OCI-LY7 (cell line): ENCODE measurements around the gene CA5A.

ENCODE experiments used
- EZH2phosphoT487 ChIP-seq: fragments of 200-600 bp; sonication (generic); IDR thresholded peaks from 2 replicates; pipeline ENCODE4 v1.6.1; 2018; ENCODE audit warnings: low read depth, borderline replicate concordance, mild to moderate bottlenecking, mixed run types, antibody characterized with exemption, low read length, moderate library complexity, mixed read lengths
- TF ChIP-seq, protein P1 (sequence below): fragments of 200-600 bp; sonication (generic); conservative IDR thresholded peaks from 2 replicates; pipeline ENCODE4 v1.5.1; 2014; ENCODE audit warnings: mild to moderate bottlenecking, antibody characterized with exemption, low read length, moderate library complexity, mixed read lengths

DNA sequence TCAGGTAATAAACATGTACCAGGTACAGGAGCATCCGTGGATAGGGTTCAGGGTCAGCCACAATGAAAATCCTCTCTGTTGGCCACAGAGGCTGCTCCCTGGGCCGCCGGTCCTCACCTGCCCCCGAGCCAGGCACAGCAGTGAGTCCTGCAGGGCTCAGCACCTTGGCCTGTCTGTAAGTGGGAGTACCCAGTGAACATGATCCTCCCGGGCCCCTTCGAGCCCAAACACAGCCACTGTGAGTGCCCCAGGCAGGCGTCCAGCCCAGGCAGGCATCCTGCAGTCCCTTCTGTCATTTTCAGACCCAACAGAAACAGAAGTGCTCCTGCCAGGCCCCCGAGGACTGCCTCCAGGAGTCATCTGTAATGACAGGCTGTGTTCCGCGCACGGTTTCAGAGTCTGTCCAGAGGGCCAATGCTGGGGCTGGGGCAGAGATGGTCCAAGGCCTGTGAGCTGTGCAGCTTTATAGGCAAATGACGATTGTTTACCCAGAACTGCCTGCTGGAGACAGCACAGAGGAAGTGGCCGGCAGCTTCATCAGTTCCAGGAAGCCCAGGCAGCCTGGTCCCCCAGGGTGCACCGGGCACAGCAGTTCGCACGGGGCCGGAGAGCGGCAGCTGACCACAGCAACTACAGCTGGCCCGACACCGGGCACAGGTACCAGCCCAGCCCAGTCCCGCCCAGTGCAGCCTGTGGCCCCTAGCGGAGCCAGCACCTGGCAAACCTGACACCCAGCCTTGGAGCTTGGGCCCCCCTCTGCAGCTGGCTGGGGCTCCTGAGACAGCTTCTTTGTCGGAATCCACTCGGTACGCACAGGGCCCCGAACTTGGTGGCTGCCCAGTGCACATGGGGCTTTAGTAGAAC lies 80.2 kb downstream of the CA5A start:
- TF ChIP-seq, protein P1, sequence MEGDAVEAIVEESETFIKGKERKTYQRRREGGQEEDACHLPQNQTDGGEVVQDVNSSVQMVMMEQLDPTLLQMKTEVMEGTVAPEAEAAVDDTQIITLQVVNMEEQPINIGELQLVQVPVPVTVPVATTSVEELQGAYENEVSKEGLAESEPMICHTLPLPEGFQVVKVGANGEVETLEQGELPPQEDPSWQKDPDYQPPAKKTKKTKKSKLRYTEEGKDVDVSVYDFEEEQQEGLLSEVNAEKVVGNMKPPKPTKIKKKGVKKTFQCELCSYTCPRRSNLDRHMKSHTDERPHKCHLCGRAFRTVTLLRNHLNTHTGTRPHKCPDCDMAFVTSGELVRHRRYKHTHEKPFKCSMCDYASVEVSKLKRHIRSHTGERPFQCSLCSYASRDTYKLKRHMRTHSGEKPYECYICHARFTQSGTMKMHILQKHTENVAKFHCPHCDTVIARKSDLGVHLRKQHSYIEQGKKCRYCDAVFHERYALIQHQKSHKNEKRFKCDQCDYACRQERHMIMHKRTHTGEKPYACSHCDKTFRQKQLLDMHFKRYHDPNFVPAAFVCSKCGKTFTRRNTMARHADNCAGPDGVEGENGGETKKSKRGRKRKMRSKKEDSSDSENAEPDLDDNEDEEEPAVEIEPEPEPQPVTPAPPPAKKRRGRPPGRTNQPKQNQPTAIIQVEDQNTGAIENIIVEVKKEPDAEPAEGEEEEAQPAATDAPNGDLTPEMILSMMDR, result no peak
- TF ChIP-seq EZH2phosphoT487, result no peak
